CD4-positive, alpha-beta T cell (primary cell): ENCODE data around the gene MAGEB17. TPM values are rescaled to one million over a fixed set of nuclear protein-coding genes. Genes with fewer than 3 reads are reported as not detected.
"Not testable (repeated sequence)": the region's sequence is repeated elsewhere in the genome, so short reads cannot be mapped to it uniquely, and the experiment has no call there.

Experiments
- ATAC-seq: fragments of 200-7000 bp; cut with Tn5 transposase; one replicate; pipeline ENCODE4 v1.10.0; 2022; ENCODE audit warnings: mild to moderate bottlenecking; ENCODE audit not compliant: poor library complexity
- CTCF ChIA-PET: fragments of 350-600 bp; sonication (Branson Sonifier 250); formaldehyde crosslinking; loops from one replicate; lab custom pipeline; 2021; ENCODE audit warnings: antibody characterized with exemption, inconsistent platforms; lab: Charles Lee
- POLR2A ChIA-PET: fragments of 350-600 bp; sonication (Branson Sonifier 250); formaldehyde crosslinking; loops from one replicate; lab custom pipeline; 2021; ENCODE audit warnings: antibody characterized with exemption, inconsistent platforms; lab: Charles Lee
- DNase-seq, 14 experiments: peaks; one replicate each; pipeline ENCODE4 v3.0.0-alpha.2; 2013 to 2020; ENCODE audit warnings: mixed read lengths in 2 of 14
- H3K27ac ChIP-seq, 2 donors: one replicate each; pipeline versions ENCODE4 v1.5.1 to v1.7.0; 2013; ENCODE audit warnings: low read length in 2 of 2, low read depth in 1 of 2, mild to moderate bottlenecking in 1 of 2
- H3K27me3 ChIP-seq, 2 experiments: 1 replicate in 1 of 2; 2 replicates in 1 of 2; pipeline versions ENCODE4 v1.6.1 to v1.7.0; 2013; ENCODE audit warnings: low read length in 2 of 2, control low read depth in 1 of 2, mild to moderate bottlenecking in 1 of 2, moderate library complexity in 1 of 2; ENCODE audit not compliant: insufficient read depth in 2 of 2, control insufficient read depth in 1 of 2
- H3K36me3 ChIP-seq: one replicate; pipeline ENCODE4 v1.6.1; 2013; ENCODE audit warnings: low read length, control low read depth; ENCODE audit not compliant: insufficient read depth
- H3K4me1 ChIP-seq: one replicate; pipeline ENCODE4 v1.6.1; 2013; ENCODE audit warnings: low read length, control low read depth; ENCODE audit not compliant: insufficient read depth
- H3K4me3 ChIP-seq: one replicate; pipeline ENCODE4 v1.5.1; 2013; ENCODE audit warnings: mild to moderate bottlenecking, low read length, moderate library complexity
- H3K9me3 ChIP-seq, 2 experiments: 1 replicate in 1 of 2; 2 replicates in 1 of 2; pipeline versions ENCODE4 v1.6.1 to v1.7.0; 2013; ENCODE audit warnings: low read length in 2 of 2, mild to moderate bottlenecking in 2 of 2, control low read depth in 1 of 2, moderate library complexity in 1 of 2; ENCODE audit not compliant: control insufficient read depth in 1 of 2, insufficient read depth in 1 of 2
- H3K27ac Mint-ChIP-seq: one replicate; pipeline ENCODE4 v1.8.0; 2020; ENCODE audit warnings: mixed read lengths
- H3K27me3 Mint-ChIP-seq: one replicate; pipeline ENCODE4 v1.8.0; 2021; ENCODE audit warnings: mixed read lengths
- H3K36me3 Mint-ChIP-seq: one replicate; pipeline ENCODE4 v1.8.0; 2021; ENCODE audit warnings: low read depth, mixed read lengths
- H3K4me1 Mint-ChIP-seq: one replicate; pipeline ENCODE4 v1.8.0; 2021; ENCODE audit warnings: low read depth, mixed read lengths
- H3K4me3 Mint-ChIP-seq: one replicate; pipeline ENCODE4 v1.8.0; 2020; ENCODE audit warnings: mild to moderate bottlenecking, mixed read lengths
- H3K9me3 Mint-ChIP-seq: one replicate; pipeline ENCODE4 v1.8.0; 2020; ENCODE audit warnings: mixed read lengths
- CTCF ChIP-seq: fragments of 200-600 bp; IDR thresholded peaks from one replicate; pipeline ENCODE4 v1.8.0; 2022; ENCODE audit warnings: antibody characterized with exemption, mild to moderate bottlenecking
- intact Hi-C, 2 experiments: fragments of 100-400 bp; cut with DNase I in 1 of 2; cut with micrococcal nuclease in 1 of 2; formaldehyde crosslinking; loops; one replicate each; pipeline versions ENCODE4 v1.15.1 to v1.9.0; 2023 to 2025; cut with DNase I, micrococcal nuclease
- total RNA-seq, 174 experiments: library from RNA in 2 of 174; stranded (reverse) in 2 of 174; gene quantifications; one replicate each; pipeline ENCODE4 v1.2.3 and lab custom pipeline; 2021 to 2026

MAGEB17 gene
- total RNA-seq, 2 experiments from 2014 or later = not detected

- Histone ChIP-seq H3K36me3 (no peaks in the 10 kb centered on the region), H3K27ac (no peak overlapping the region), H3K4me3 (no peak overlapping the region), H3K27me3 (no peaks in the 10 kb centered on the region), H3K9me3 (no peaks in the 10 kb centered on the region), H3K4me1 (no peaks in the 10 kb centered on the region)
- intact Hi-C loops = no loop called here
- Mint-ChIP-seq H3K9me3 (no peaks in the 10 kb centered on the region), H3K27ac (no peak overlapping the region), H3K4me3 (no peak overlapping the region), H3K4me1 (no peaks in the 10 kb centered on the region), H3K36me3 (no peaks in the 10 kb centered on the region), H3K27me3 (peaks cover 22% of the 10 kb centered on the region)
- ChIA-PET POLR2A (no interaction called here), CTCF (no interaction called here)
- ATAC-seq (no peak), DNase-seq (no peak)
- TF ChIP-seq CTCF = no peak
Observed at GRCh38 chrX:16143968-16144367, 23.3 kb upstream of the MAGEB17 start.

- intact Hi-C loops = no loop called here
- no peak for ATAC-seq
- no peaks in the 10 kb centered on the region for H3K27me3 ChIP-seq
Observed at GRCh38 chrX:16144420-16144819, 22.9 kb upstream of the MAGEB17 start.

GRCh38 chrX:16145093-16145492 is 22.2 kb upstream of the MAGEB17 start:
- not testable (repeated sequence) for H3K4me1 Mint-ChIP-seq, H3K4me3 Mint-ChIP-seq

More at GRCh38 chrX:16144420-16144819, 22.9 kb upstream of the MAGEB17 start:
- no peak for DNase-seq
- H3K4me1 Mint-ChIP-seq = no peaks in the 10 kb centered on the region
- ChIA-PET POLR2A (no interaction called here), CTCF (no interaction called here)
- H3K27me3 Mint-ChIP-seq = peaks cover 22% of the 10 kb centered on the region
- no peak overlapping the region for H3K27ac Mint-ChIP-seq
- no peaks in the 10 kb centered on the region for H3K4me1 ChIP-seq
- H3K36me3 ChIP-seq = no peaks in the 10 kb centered on the region
- H3K36me3 Mint-ChIP-seq = no peaks in the 10 kb centered on the region
- H3K9me3 ChIP-seq = no peaks in the 10 kb centered on the region
- TF ChIP-seq CTCF = no peak
- no peaks in the 10 kb centered on the region for H3K9me3 Mint-ChIP-seq
- no peak overlapping the region for H3K27ac ChIP-seq
- no peak overlapping the region for H3K4me3 ChIP-seq
- H3K4me3 Mint-ChIP-seq = no peak overlapping the region

GRCh38 chrX:16145656-16146055 is 21.6 kb upstream of the MAGEB17 start:
- H3K4me1 Mint-ChIP-seq = no peaks in the 10 kb centered on the region
- intact Hi-C loops = no loop called here
- H3K27me3 Mint-ChIP-seq = peaks cover 22% of the 10 kb centered on the region
- no peak overlapping the region for H3K27ac ChIP-seq
- no peaks in the 10 kb centered on the region for H3K27me3 ChIP-seq
- no peak overlapping the region for H3K4me3 Mint-ChIP-seq
- H3K4me1 ChIP-seq = no peaks in the 10 kb centered on the region
- H3K36me3 Mint-ChIP-seq = no peaks in the 10 kb centered on the region
- no peaks in the 10 kb centered on the region for H3K9me3 Mint-ChIP-seq
- H3K36me3 ChIP-seq = no peaks in the 10 kb centered on the region
- no peak for ATAC-seq
- POLR2A ChIA-PET = no interaction called here
- H3K9me3 ChIP-seq = no peaks in the 10 kb centered on the region
- CTCF ChIA-PET = no interaction called here
- no peak for DNase-seq
- no peak for TF ChIP-seq CTCF
- no peak overlapping the region for H3K27ac Mint-ChIP-seq
- H3K4me3 ChIP-seq = no peak overlapping the region

More at GRCh38 chrX:16145093-16145492, 22.2 kb upstream of the MAGEB17 start:
- H3K27me3 ChIP-seq, H3K36me3 ChIP-seq, POLR2A ChIA-PET, H3K4me1 ChIP-seq, intact Hi-C loops, ATAC-seq, CTCF ChIA-PET, DNase-seq, H3K27ac ChIP-seq, H3K9me3 ChIP-seq, H3K9me3 Mint-ChIP-seq, H3K4me3 ChIP-seq, H3K27ac Mint-ChIP-seq, H3K36me3 Mint-ChIP-seq: not testable (repeated sequence)
- H3K27me3 Mint-ChIP-seq = peaks cover 22% of the 10 kb centered on the region
